ENCODE data around the gene CLPTM1L.
"Not testable (repeated sequence)": the region's sequence is repeated elsewhere in the genome, so short reads cannot be mapped to it uniquely, and the experiment has no call there.

- not testable (repeated sequence) for TF ChIP-seq POLR2AphosphoS5 (IDR thresholded peaks at IDR 0.05; ENCODE audit: borderline replicate concordance, low read depth, low read length); EZH2 (IDR thresholded peaks at IDR 0.05)
These were observed 61.2 kb downstream of the CLPTM1L start for GRCh38 chr5:1283729-1284041.
